8988T (cell line): ENCODE results near the gene RUNX1.
A peak's percentile ranks its signal among the peaks of the same experiment; 100 is the strongest.

Experiments used
- DNase-seq: peaks from one replicate; pipeline ENCODE4 v3.0.0; 2011

The RUNX1 gene

GRCh38 chr21:35058058-35058457 lies 9.0 kb upstream of the RUNX1 start:
- DNase-seq, result no peak

GRCh38 chr21:35057428-35057827 lies 8.3 kb upstream of the RUNX1 start:
- no peak for DNase-seq

- no peak for DNase-seq
These were observed 4.4 kb upstream of the RUNX1 start for GRCh38 chr21:35053356-35054096.

GRCh38 chr21:35052801-35053200 lies 3.7 kb upstream of the RUNX1 start:
- DNase-seq, result no peak

GRCh38 chr21:35051287-35051818 lies 2.3 kb upstream of the RUNX1 start:
- DNase-seq, result peak; percentile 36

- DNase-seq, result no peak
These were observed 1.5 kb upstream of the RUNX1 start for GRCh38 chr21:35050348-35051286.

GRCh38 chr21:35048183-35048601 lies 910 bp downstream of the RUNX1 start:
- DNase-seq, result no peak

GRCh38 chr21:35046880-35047229 lies 2.2 kb downstream of the RUNX1 start:
- DNase-seq, result no peak

GRCh38 chr21:35046263-35046624 lies 2.9 kb downstream of the RUNX1 start:
- no peak for DNase-seq

- DNase-seq, result no peak
These were observed 3.4 kb downstream of the RUNX1 start for GRCh38 chr21:35045542-35046262.

- no peak for DNase-seq
These were observed 4.1 kb downstream of the RUNX1 start for GRCh38 chr21:35044770-35045541.

GRCh38 chr21:35044128-35044527 lies 5.0 kb downstream of the RUNX1 start:
- no peak for DNase-seq

- no peak for DNase-seq
These were observed 5.6 kb downstream of the RUNX1 start for GRCh38 chr21:35043549-35043948.

GRCh38 chr21:35042836-35043235 lies 6.3 kb downstream of the RUNX1 start:
- DNase-seq, result no peak

- DNase-seq, result no peak
These were observed 7.2 kb downstream of the RUNX1 start for GRCh38 chr21:35041881-35042280.

- no peak for DNase-seq
These were observed 8.0 kb downstream of the RUNX1 start for GRCh38 chr21:35041122-35041521.

GRCh38 chr21:35039595-35040289 lies 9.4 kb downstream of the RUNX1 start:
- no peak for DNase-seq

GRCh38 chr21:35038772-35039319 lies 10.3 kb downstream of the RUNX1 start:
- no peak for DNase-seq

- DNase-seq, result no peak
These were observed 11.7 kb downstream of the RUNX1 start for GRCh38 chr21:35037384-35037765.

GRCh38 chr21:35036465-35037383 lies 12.4 kb downstream of the RUNX1 start:
- DNase-seq, result no peak
